GM12892 (cell line): Measurements from ENCODE around the gene FAF1.

Experiments
- DNase-seq: peaks from one replicate; pipeline ENCODE4 v3.0.0; 2011; ENCODE audit not compliant: insufficient read length
- FAIRE-seq: peaks from 2 replicates; lab custom pipeline; 2011; peaks lifted over from hg19 to GRCh38; lab: Jason Lieb, UNC
- POLR2A ChIP-seq: IDR thresholded peaks from 2 replicates; pipeline ENCODE4 v1.6.1; 2011; ENCODE audit warnings: low read depth, low read length, control low read depth
- POLR2AphosphoS5 ChIP-seq: IDR thresholded peaks from 2 replicates; pipeline ENCODE4 v1.6.1; 2011; ENCODE audit warnings: low read depth, low read length, control low read depth
- TAF1 ChIP-seq: IDR thresholded peaks from 2 replicates; pipeline ENCODE4 v1.6.1; 2011; ENCODE audit warnings: low read depth, mild to moderate bottlenecking, control low read depth, low read length, borderline replicate concordance

The FAF1 gene

DNA sequence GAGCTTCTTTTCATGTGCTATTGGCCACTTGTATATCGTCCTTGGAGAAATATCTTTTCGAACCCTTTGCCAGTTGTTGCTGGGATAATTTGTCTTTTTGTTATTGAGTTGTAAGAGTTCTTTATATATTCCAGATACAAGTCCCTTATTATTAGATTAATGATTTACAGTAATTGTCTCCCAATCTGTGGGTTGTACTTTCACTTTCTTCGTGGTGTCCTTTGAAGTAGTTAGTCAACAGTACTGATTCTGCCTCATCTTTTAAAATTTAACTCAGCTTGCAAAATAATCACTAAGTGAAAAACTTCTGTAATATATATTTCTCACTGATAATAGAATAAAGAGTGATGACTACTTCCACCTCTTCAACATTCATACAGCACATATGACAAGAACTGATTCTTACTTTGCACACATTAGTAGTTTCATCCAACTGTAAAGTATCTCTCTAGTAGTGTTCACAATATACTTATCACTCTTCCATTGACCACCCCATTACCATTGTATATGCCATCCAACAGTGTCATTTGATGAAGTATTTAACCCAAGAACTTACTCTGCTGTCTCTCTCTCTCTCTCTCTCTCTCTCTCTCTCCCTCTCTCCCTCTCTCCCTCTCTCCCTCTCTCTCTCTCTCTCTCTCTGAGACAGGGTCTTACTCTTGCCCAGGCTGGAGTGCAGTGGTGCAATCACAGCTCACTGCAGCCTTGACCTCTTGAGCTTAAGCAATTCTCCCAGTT lies 432.6 kb downstream of the FAF1 start:
- DNase-seq (no peak), FAIRE-seq (no peak)
- no peak for TF ChIP-seq TAF1
- TF ChIP-seq POLR2AphosphoS5 = no peak
- TF ChIP-seq POLR2A = no peak

GRCh38 chr1:50526431-50526830 lies 433.6 kb downstream of the FAF1 start:
- DNase-seq = no peak
- TF ChIP-seq TAF1 = no peak
- no peak for TF ChIP-seq POLR2A
- no peak for TF ChIP-seq POLR2AphosphoS5
- no peak for FAIRE-seq

GRCh38 chr1:50523548-50523947 lies 436.5 kb downstream of the FAF1 start:
- FAIRE-seq (no peak), DNase-seq (no peak)
- no peak for TF ChIP-seq POLR2AphosphoS5

GRCh38 chr1:50522691-50523342 lies 437.2 kb downstream of the FAF1 start:
- FAIRE-seq = no peak
- no peak for TF ChIP-seq TAF1
- TF ChIP-seq POLR2AphosphoS5 = no peak
- no peak for TF ChIP-seq POLR2A
- DNase-seq = no peak

DNA sequence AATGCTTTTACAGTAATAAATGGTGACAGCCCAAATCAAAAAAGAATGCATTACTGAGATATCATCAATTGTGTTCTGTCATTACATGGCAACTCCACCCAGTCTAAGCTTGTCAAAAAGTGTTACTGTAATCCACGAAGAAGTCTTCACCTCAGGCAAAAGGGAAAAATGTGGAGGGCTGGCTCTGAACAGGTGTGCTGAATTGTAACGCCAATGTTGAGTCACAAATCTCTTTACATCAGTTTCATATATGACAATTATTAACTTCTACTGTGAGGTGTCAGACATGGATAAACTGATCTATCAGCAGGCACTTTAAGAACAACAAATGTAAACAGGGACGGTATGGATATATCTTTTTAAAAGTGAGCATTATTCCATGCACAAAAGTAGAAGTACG lies 438.4 kb downstream of the FAF1 start:
- TF ChIP-seq TAF1 = no peak
- TF ChIP-seq POLR2A = no peak
- no peak for TF ChIP-seq POLR2AphosphoS5
- FAIRE-seq = no peak

GRCh38 chr1:50517488-50517887 lies 442.6 kb downstream of the FAF1 start:
- FAIRE-seq = no peak
- no peak for DNase-seq
- TF ChIP-seq TAF1 = no peak

More for the DNA sequence above, 438.4 kb downstream of the FAF1 start:
- no peak for DNase-seq

- TF ChIP-seq POLR2A = no peak
- no peak for TF ChIP-seq POLR2AphosphoS5
- no peak for TF ChIP-seq TAF1
- no peak for DNase-seq
- FAIRE-seq = peak; percentile 30
These were observed 444.0 kb downstream of the FAF1 start for GRCh38 chr1:50516056-50516455.

DNA sequence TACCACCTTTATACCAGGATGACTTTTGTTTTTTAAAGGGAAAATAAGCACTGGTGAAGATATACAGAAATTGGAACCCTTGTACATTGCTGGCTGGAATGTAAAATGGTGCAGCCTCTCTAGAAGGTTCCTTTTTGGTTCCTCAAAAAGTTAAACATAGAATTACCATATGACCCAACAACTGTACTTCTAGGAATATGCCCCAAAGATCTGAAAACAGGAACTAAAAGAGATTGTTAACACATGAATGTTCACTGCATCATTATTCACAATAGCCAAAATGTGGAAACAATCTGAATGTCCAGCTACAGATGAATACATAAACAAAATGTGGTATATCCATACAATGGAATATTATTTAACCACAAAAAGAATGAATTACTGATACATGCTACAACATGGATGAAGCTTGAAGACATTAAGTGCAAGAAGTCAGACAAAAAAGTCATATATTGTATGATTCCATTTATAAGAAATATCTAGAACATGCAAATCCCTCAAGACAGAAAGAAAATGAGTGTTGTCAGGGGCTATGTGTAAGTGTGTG lies 452.0 kb downstream of the FAF1 start:
- no peak for DNase-seq
- no peak for FAIRE-seq
- TF ChIP-seq POLR2A (no peak), TAF1 (no peak), POLR2AphosphoS5 (no peak)

DNA sequence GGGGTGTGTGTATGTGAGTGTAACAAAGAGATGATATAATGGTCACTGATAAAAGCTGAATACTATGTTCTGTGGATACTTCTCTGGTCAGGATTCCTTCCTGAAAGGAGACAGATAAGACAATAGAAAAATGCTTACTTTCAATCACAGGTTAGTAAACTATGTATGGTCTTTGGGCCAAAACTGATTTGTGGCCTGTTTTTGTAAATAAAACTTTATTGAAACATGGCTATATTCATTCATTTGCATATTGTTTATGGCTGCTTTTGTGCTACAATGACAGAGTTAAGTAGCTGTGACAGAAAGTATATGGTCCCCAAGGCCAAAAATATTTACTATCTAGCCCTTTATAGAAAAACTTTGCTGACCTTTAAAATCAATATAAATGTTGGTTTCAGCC lies 454.6 kb downstream of the FAF1 start:
- DNase-seq = no peak
- no peak for FAIRE-seq
- TF ChIP-seq POLR2AphosphoS5 (no peak), TAF1 (no peak), POLR2A (no peak)

DNA sequence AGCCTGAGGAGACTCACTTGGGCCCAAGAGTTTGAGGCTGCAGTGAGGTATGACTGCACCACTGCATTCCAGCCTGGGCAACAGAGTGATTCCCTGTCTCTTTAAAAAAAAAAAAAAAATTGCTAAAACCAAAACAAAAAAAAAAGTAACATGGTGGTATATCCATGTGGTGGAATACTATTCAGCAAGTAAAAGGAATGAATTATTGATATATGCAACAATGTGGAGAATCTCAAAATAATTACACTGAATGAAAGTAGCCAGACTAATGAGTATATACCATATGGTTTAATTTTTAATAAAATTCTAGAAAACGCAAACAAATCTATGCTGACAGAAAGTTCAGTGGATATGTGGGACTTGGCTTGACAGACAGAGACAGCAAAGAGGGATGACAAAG lies 456.6 kb downstream of the FAF1 start:
- TF ChIP-seq POLR2A (no peak), TAF1 (no peak), POLR2AphosphoS5 (no peak)
- no peak for FAIRE-seq
- DNase-seq = no peak

- TF ChIP-seq POLR2AphosphoS5 (no peak), POLR2A (no peak), TAF1 (no peak)
- no peak for FAIRE-seq
- DNase-seq = no peak
These were observed 457.9 kb downstream of the FAF1 start for GRCh38 chr1:50502147-50502546.

DNA sequence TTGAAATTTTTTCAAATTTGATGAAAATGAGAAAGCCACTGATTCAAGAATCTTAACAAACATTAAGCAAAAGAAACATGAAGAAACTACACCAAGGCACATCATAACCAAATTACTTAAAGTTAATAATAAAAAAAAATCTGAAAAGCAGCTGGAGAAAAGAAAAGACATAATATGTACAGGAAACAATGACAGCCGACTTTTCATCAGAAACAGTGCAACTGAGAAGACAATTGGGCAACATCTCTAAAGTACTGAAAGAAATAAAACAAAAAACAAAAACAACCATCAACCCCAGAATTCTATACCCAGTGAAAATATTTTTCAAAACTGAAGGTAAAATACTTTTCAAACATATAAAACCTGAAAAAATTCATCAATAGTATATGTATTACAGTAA lies 463.1 kb downstream of the FAF1 start:
- FAIRE-seq = no peak
- no peak for DNase-seq
- TF ChIP-seq POLR2AphosphoS5 (no peak), TAF1 (no peak), POLR2A (no peak)
